Measurements from ENCODE around the gene TCF4. TPM values are rescaled to one million over a fixed set of nuclear protein-coding genes. Genes with fewer than 3 reads are reported as not detected.

The TCF4 gene
- total RNA-seq, 1 experiment from 2014 or later = 12.5 TPM

DNA sequence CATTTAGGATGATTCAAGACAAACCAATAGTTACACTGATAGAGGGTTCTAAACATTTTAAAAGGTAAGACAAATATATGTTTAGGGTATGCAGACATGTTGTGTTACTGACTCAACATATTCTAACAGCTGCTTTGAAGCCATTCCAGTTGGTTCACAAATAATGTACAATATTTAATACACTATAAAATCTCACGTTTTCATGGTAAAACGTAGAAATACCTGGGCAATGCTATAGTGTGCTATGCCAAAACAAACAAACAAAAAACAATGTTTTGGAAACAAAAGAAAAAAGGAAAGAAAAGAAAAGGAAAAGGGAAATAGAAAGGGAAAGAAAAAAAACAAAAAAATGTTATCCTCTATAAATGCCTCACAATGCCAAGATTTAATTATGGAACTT lies 277.1 kb downstream of the TCF4 start:
- Histone ChIP-seq H4K20me1 (ENCODE audit: low read length) (no peaks in the 10 kb centered on the region), H3K4me3 (ENCODE audit: low read length) (no peak overlapping the region), H3K4me2 (ENCODE audit: low read length) (no peak overlapping the region), H3F3A (ENCODE audit: low read length, unreplicated experiment) (no peaks in the 10 kb centered on the region), H3K27me3 (ENCODE audit: low read length) (no peaks in the 10 kb centered on the region), H2AFZ (ENCODE audit: low read length) (no peak overlapping the region), H3K9me2 (replicated peaks; ENCODE audit: low read length) (no peaks in the 10 kb centered on the region), H3K9ac (ENCODE audit: low read length) (no peak overlapping the region), H3K36me3 (ENCODE audit: low read depth, low read length) (no peaks in the 10 kb centered on the region), H3K9me3 (ENCODE audit: low read length) (no peaks in the 10 kb centered on the region), H3K27ac (ENCODE audit: low read length) (no peak overlapping the region), H3K79me2 (ENCODE audit: low read length) (no peaks in the 10 kb centered on the region), H3K4me1 (ENCODE audit: insufficient read depth, low read length) (no peaks in the 10 kb centered on the region)
- no TSS peak for BruUV-seq (replicated peaks)
- ChIA-PET POLR2A (ENCODE audit: unreplicated experiment) (no interaction called here), CTCF (no interaction called here)
- intact Hi-C loops (cut with micrococcal nuclease) = no loop called here
- DNase-seq (no peak), ATAC-seq (no peak)
- no peak for TF ChIP-seq EZH2 (IDR thresholded peaks at IDR 0.05; ENCODE audit: low read length, unreplicated experiment)

DNA sequence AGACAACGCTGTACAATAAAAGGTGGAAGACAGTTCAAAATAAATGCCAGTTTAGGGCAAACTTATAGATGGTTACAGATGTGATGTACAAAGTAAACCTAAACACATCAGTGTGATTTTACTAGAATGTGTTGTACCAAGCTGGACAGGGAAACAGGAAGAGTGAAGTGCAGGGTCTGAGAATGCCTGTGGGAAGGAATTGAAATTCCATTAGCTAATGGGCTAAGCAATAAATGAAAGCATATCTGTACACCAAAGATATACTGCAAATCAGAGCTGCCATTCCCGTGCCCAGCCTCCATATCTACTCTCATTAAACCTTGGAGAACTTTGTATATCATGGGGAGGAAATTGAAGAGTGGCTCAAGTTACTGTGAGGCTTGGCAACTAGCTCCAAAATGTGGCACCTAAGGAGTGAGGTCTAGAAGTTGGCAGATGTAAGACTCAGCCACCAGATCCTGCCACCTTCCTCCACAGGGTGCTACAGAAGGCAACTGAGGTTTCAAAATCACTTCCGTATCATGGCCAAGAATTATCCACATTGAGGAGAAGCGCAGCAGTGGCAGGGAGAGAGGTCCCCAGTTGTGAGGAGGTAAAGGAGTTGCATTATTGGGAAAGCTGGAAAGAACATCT lies 277.8 kb downstream of the TCF4 start:
- ChIA-PET POLR2A (ENCODE audit: unreplicated experiment) (no interaction called here), CTCF (no interaction called here)
- H4K20me1 ChIP-seq (ENCODE audit: low read length) = no peaks in the 10 kb centered on the region

DNA sequence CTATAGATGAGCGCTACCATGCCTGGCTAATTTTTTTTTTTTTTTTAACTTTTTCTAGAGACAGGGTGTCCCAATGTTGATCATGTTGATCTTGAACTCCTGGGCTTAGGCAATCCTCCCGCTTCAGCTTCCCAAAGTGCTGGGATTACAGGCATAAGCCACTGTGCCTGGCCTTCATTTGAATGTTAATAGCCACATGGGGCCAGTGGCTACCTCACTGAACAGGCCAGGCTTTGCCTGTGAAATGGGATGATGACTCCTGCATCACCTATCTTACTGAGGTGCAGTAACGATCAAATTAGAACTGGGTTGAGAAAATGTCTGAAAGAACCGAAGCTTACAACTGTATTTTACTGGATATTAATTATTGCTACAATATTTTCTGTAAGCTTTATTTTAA lies 278.7 kb downstream of the TCF4 start:
- Histone ChIP-seq H3F3A (ENCODE audit: low read length, unreplicated experiment) (no peaks in the 10 kb centered on the region), H3K27me3 (ENCODE audit: low read length) (no peaks in the 10 kb centered on the region), H3K9ac (ENCODE audit: low read length) (no peak overlapping the region), H3K79me2 (ENCODE audit: low read length) (no peaks in the 10 kb centered on the region), H3K36me3 (ENCODE audit: low read depth, low read length) (no peaks in the 10 kb centered on the region), H3K9me3 (ENCODE audit: low read length) (no peaks in the 10 kb centered on the region), H2AFZ (ENCODE audit: low read length) (no peak overlapping the region), H3K4me3 (ENCODE audit: low read length) (no peak overlapping the region), H3K9me2 (replicated peaks; ENCODE audit: low read length) (no peaks in the 10 kb centered on the region), H3K4me1 (ENCODE audit: insufficient read depth, low read length) (no peaks in the 10 kb centered on the region), H4K20me1 (ENCODE audit: low read length) (no peaks in the 10 kb centered on the region), H3K27ac (ENCODE audit: low read length) (no peak overlapping the region), H3K4me2 (ENCODE audit: low read length) (no peak overlapping the region)
- POLR2A ChIA-PET (ENCODE audit: unreplicated experiment) = no interaction called here
- ATAC-seq = no peak
- TF ChIP-seq, protein P1, sequence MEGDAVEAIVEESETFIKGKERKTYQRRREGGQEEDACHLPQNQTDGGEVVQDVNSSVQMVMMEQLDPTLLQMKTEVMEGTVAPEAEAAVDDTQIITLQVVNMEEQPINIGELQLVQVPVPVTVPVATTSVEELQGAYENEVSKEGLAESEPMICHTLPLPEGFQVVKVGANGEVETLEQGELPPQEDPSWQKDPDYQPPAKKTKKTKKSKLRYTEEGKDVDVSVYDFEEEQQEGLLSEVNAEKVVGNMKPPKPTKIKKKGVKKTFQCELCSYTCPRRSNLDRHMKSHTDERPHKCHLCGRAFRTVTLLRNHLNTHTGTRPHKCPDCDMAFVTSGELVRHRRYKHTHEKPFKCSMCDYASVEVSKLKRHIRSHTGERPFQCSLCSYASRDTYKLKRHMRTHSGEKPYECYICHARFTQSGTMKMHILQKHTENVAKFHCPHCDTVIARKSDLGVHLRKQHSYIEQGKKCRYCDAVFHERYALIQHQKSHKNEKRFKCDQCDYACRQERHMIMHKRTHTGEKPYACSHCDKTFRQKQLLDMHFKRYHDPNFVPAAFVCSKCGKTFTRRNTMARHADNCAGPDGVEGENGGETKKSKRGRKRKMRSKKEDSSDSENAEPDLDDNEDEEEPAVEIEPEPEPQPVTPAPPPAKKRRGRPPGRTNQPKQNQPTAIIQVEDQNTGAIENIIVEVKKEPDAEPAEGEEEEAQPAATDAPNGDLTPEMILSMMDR (conservative IDR thresholded peaks at IDR 0.05; ENCODE audit: low read depth, low read length) = no peak
- TF ChIP-seq EZH2phosphoT487 (IDR thresholded peaks at IDR 0.05; ENCODE audit: borderline replicate concordance, low read length) (no peak), EZH2 (IDR thresholded peaks at IDR 0.05; ENCODE audit: low read length, unreplicated experiment) (no peak)
- DNase-seq = no peak
- intact Hi-C loops (cut with micrococcal nuclease) = no loop called here
- BruUV-seq (replicated peaks) = no TSS peak
- CTCF ChIA-PET = no interaction called here

More for the DNA sequence above, 277.8 kb downstream of the TCF4 start:
- TF ChIP-seq, protein P1 (conservative IDR thresholded peaks at IDR 0.05; ENCODE audit: low read depth, low read length) = no peak
- no peak for TF ChIP-seq EZH2 (IDR thresholded peaks at IDR 0.05; ENCODE audit: low read length, unreplicated experiment)
- no peak for TF ChIP-seq EZH2phosphoT487 (IDR thresholded peaks at IDR 0.05; ENCODE audit: borderline replicate concordance, low read length)
- Histone ChIP-seq H3K9me3 (ENCODE audit: low read length) (no peaks in the 10 kb centered on the region), H3K4me2 (ENCODE audit: low read length) (no peak overlapping the region), H3K79me2 (ENCODE audit: low read length) (no peaks in the 10 kb centered on the region), H3K27me3 (ENCODE audit: low read length) (no peaks in the 10 kb centered on the region), H2AFZ (ENCODE audit: low read length) (no peak overlapping the region), H3K4me1 (ENCODE audit: insufficient read depth, low read length) (no peaks in the 10 kb centered on the region), H3K9ac (ENCODE audit: low read length) (no peak overlapping the region), H3K27ac (ENCODE audit: low read length) (no peak overlapping the region), H3F3A (ENCODE audit: low read length, unreplicated experiment) (no peaks in the 10 kb centered on the region), H3K36me3 (ENCODE audit: low read depth, low read length) (no peaks in the 10 kb centered on the region), H3K9me2 (replicated peaks; ENCODE audit: low read length) (no peaks in the 10 kb centered on the region), H3K4me3 (ENCODE audit: low read length) (no peak overlapping the region)
- DNase-seq = no peak
- BruUV-seq (replicated peaks) = no TSS peak
- no peak for ATAC-seq
- intact Hi-C loops (cut with micrococcal nuclease) = no loop called here
